Femur (tissue), 1 donor: Measurements from ENCODE around the gene CACNA1H.

Source experiments
- DNase-seq: peaks from one replicate; pipeline ENCODE4 v3.0.0-alpha.2; 2017

Gene CACNA1H

DNA sequence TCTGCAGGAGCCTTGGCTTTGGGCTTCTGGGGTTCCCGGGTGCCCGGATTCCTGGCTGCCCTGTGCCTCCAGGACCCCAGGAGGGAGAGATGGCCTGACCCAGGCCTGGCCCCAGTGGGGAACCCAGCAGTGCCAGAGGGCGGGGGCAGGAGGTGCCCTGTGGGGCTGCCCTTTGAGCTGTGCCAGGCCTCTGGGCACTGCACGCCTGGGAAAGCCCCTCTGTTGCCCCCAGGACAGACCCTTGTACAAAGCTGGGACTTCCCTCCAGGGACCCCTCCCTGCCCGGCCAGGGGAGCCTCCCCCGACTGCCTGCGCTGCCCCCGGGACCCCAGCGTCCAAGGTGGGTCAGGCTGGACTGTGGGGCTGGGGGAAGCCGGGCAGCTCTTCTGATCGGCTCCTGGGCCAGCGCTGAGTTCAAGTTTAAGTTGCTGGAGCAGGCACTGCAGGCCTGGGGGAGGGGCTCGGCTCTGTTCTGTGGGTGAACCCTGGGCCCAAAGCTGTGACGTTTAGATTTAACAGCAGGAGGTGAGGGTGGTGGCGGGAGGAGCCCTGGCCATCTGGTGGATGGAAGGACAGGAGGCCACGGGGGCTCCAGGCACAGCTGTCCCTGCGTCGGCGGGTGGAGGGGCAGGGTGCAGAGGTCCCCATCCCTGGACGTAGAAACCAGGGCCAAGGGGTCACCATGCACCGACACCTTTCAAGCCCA, 29.2 kb upstream of the CACNA1H start:
- no peak for DNase-seq

- no peak for DNase-seq
These were observed 28.6 kb upstream of the CACNA1H start for GRCh38 chr16:1124291-1124690.

DNA sequence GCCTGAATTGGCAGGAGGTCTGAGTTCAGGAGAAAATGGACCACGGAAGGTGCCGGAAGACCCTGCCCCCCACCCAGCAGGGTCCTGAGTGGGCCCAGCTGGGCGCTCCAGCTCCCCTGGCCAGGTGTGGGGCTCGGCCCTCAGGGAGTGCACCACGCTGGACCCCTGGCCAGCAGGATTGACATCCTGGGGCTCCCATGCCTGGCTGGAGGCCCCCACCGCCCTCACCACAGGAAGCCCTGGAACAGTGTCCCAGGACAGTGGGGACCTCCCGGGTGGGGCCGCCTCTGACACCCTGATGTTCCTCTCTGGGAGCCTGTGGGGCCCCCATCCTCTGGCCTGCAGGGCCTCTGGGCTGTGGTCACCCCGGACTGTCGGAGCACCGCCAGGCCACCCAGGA, 28.1 kb upstream of the CACNA1H start:
- DNase-seq, result no peak

DNA sequence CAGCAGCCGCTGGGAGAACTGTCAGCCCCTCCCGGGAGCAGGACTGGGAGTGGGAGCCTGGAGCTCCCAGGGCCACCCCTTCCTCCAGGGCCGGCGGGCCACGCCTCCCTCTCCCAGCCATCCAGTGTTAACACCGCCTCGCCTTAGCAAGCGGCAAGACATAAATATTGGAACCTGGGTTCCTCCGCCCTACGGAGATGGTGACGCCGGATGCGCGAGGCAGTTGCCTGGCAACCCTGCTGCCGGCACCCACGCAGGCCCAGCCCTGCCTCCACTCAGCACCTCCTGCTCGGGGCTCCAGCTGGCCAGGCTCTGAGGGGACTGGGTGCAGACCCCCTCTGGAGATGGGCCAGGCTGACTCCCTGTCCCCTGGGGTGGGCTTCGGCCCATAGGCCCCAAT, 27.4 kb upstream of the CACNA1H start:
- DNase-seq, result no peak

GRCh38 chr16:1126044-1126443, 26.9 kb upstream of the CACNA1H start:
- no peak for DNase-seq

GRCh38 chr16:1126586-1126985, 26.3 kb upstream of the CACNA1H start:
- no peak for DNase-seq

- no peak for DNase-seq
These were observed 25.8 kb upstream of the CACNA1H start for GRCh38 chr16:1127101-1127500.

- DNase-seq, result no peak
These were observed 24.8 kb upstream of the CACNA1H start for GRCh38 chr16:1127971-1128715.

DNA sequence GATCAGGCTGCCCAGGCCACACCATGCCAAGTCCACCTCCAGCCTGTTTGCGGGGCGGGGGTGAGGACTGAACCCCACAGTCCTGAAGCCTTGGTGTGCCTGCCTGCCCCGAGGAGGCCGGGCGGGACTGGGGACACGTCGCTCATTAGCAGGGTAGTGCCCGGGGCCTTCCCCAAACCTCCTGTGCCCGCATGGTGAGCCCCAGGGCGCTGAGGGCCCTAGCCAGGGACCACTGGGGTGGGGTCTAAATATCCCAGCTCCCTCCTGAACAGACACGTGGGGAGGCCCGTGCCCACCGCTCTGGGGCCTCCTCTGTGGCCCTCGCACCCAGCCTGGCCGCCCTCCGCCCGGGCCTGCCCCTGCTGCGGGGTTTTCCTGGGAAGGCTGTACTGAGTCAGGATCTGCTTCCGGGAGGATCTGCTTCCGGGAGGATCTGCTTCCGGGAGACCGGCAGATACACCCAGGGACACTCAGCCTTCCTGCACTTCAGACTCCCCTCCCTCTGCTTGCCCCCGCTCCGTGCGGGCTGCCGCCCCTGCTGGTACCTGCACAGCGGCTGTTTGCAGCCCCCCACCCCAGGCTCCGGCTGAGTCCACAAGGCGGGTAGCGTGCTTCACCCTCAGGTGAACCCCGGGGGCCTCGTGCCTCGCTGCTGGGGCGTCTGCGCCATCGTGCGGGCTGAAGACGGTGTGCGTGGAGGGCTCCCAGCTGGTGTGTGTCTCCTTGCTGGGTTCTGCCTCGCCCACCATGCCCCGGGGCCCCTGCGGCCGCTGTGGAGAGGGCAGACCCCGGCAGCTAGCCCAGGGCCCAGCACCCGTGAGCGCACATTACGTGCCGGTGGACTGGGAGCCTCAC, 23.6 kb upstream of the CACNA1H start:
- DNase-seq, result no peak

DNA sequence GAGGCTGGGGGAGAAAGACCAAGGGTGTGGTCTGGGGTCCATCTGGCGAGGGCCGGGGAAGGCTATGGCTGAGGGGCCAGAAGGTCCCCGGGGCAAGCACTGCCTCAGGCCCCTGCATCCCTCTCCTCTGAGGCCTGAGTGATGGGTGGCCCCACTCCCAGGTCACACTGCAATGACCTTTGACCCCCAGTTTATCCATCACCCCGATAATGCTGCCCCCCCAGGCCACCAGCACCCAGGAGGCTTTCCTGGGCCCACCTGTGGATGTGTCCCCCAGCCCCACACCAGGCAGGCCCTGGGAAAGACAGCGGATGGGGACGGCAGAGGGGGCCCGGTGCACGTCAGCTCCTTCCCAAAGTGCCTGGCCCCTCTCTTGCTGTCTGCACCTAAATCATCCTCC, 22.5 kb upstream of the CACNA1H start:
- DNase-seq, result no peak

- no peak for DNase-seq
These were observed 21.4 kb upstream of the CACNA1H start for GRCh38 chr16:1131378-1131994.

DNA sequence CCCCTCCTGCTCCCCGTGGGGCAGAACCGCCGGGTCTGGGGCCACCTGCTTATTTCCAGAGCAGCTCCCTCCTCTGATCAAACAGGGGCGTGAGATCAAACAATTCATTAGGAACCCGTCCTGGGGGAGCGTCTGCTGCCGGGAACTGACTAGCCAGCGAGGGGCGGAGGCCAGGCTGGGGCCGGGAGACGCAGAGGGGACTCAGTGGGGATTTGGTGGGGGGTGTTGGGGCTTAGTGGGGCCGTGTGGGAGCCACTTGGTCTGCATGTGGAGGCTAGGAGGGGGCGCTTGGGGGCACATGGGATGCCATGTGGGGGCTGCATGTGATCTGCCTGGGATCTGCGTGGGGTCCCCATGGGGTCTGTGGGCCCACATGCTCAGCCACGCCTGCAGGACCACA, 20.5 kb upstream of the CACNA1H start:
- DNase-seq, result no peak

DNA sequence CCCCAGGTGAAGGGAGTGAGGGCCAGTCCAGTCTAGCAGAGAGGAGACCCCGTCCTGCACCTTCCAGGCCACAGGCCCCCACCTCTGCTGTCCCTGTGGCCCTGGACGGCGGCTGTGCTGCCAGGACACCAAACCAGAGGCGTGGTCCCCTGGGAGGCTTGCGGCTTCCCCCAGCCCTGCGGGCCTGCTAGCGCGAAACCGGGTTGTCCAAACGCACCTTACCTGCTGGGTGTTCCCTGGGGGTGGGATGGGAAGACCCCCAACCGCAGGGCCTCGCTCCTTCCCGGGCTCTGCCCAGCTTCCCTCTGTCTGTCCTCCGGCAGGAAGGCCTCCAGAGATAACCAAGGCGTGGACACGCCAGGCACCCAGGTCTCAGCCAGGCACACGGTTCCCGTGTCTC, 19.6 kb upstream of the CACNA1H start:
- no peak for DNase-seq

DNA sequence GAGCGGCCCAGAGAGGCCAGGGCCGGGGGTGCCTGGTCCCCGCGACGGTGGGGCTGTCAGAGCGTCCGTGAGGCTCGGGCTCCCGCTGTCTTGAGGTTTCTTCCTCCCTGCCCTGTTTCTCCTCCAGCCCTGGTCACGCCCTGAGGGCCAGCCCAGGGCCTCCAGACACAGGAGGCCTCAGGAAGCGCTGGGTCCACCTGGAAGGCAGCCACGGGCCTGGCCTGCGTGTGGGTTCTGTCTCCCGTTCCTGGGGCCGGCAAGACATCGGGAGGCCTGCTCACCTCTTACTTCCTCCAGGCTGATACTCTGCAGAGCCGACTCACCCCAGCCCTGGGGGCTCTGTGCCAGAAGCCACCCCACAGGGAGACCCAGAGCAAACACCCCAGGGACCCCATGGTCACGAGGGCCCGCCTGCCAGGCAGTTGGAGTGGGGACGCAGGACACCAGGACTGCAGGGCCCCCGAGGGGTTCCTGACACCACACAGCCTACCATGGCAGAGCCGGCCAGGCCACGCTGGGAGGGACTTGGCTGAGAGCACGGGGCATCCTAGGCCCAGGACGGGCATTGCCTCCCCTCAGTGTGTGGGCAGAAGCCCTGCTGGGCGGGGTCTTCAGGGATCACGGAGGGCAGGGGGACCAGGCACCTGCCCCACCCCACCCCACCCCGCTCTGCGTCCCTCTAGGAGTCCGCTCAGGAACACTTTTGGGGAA, 18.9 kb upstream of the CACNA1H start:
- DNase-seq, result no peak

- DNase-seq, result no peak
These were observed 18.0 kb upstream of the CACNA1H start for GRCh38 chr16:1134776-1135458.

DNA sequence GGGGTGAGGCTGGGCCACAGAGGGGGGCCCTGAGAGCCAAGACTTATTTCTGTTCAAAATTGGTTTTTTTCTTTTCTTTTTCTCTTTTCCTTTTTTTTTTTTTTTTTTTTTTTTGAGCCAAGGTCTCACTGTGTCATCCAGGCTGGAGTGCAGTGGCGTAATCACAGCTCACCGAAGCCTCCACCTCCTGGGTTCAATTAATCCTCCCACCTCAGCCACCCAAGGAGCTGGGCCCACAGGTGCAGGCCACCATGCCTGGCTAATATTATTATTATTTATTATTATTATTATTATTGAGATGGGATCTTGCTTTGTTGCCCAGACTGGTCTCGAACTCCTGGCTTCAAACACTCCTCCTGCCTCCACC, 17.5 kb upstream of the CACNA1H start:
- DNase-seq, result no peak

DNA sequence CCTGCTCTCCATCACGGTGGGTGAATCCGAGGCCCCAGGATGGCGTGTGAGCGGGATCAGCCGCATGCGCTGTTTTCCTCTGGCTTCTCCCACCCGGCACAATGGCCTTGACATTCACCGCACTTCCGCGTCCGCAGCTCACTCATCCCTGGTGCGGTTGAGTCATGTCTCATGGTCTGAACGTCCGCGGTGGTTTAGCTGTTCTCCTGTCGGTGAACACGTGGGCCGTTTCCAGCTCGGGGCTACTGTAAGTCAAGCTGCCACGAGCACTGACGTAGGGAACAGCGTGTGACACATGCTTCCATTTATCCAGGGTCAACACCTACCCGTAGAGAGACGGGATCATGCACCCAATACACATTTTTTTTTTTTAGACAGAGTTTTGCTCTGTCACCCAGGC, 15.3 kb upstream of the CACNA1H start:
- no peak for DNase-seq

DNA sequence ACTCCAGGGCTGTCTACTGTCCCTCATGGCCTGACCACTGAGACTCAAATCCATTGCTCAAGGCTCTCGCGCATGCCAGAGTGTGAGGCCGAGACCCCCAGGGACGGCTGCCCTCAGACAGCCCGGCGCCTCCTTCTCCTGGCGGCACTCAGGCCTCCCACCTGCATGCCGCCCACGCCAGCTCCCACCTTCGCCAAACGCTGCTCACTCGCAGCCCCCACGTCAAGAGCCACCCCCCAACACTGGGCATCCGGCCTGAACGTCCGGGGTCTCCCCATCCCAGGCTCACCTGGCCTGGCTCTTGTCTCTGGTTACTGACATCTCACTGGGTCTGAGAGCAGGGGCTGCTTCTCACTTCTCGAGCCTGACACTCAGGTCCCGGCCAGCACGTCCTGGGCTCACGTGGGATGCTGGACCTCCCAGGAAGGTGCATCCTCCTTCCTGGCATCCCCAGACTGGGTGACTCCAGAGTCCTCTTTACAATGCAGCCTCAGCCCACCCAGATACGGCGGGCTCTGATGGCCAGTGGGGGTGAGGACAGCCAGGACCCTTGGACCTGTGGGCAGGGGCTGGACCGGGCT, 12.2 kb upstream of the CACNA1H start:
- no peak for DNase-seq

DNA sequence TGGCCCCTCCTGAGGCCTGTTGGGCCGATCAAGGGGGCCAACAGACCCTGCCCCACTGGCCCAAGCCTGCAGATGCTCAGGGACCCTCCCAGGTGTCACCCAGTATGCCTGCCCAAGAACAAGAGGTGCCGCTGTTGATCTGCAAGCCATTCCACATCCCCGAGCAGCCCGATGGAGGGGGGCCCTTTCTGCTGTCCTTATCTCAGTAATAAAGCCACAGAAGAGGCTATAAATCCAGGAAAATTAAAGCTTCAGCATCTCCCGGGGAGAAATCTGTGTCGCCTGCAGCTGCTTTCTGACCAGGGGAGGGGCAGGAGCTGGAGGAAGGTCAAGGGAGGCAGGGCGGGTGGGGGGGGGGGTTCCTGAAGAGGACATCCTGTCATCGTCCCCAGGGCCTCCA, 11.7 kb upstream of the CACNA1H start:
- no peak for DNase-seq

DNA sequence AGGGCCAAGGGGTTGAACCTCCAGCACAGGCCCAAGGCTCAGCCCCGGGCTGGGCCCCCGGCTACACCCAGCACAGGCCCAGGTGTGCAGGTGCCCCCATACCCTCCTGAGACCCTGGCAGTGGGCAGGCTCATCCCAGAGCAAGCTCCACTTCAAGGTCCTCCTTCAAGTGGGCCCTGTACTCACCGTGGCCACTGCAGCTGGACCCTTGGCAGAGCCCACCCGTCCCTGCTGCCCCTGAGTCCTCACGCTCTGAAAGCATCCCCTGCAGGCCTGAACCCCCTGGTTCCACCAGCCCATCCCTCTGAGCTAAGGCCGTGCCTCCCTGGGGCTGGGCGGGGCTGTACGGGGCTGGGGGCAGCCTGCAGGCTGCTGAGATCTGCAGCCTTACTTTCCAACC, 11.2 kb upstream of the CACNA1H start:
- DNase-seq, result no peak

DNA sequence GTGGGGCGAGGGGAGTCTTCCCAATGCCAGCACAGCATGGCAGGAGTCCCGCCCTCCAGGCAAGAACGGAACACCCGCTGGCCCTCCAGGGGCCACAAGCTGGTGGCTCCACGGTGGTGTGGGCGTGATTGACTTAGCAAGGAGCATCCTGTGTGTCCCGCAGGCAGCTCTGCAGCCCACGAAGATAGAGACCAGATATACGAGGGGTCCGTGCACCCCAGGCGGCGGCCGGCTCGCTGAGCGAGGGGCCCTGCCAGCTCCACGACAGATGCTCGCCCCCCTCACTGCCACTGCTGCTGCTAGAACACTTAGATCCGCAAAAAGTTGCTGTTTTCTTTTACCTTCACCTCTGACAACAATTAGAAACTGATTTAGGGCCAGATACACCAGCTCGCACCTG, 10.0 kb upstream of the CACNA1H start:
- no peak for DNase-seq
